HG02885 (cell line): ENCODE data around the gene ADGRG3.

Experiments
- ATAC-seq: cut with Tn5 transposase; IDR thresholded peaks from one replicate; pipeline ENCODE4 v1.9.1; 2021; ENCODE audit warnings: mild to moderate bottlenecking; ENCODE audit not compliant: unreplicated experiment, poor library complexity

The ADGRG3 gene

DNA sequence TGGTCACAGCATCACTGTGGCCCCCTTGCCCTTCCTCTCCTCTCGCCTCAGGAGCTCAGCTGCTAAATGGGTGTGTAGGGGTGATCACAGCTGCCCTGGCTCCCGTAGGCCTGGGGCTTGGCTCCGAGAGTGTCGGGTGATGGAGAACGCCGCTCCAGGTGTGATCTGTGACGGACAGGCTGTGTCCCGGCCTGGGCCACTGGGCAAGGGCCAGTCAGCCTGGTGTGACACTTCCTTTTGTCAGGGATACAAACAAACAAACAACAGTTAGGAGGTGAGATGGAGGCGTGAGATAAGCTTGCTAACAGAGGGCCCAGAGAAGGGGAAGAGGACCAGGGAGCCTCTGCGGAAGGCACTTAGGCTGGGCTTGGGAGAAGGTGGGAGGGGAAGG is 37.7 kb upstream of the ADGRG3 start:
- no peak for ATAC-seq

DNA sequence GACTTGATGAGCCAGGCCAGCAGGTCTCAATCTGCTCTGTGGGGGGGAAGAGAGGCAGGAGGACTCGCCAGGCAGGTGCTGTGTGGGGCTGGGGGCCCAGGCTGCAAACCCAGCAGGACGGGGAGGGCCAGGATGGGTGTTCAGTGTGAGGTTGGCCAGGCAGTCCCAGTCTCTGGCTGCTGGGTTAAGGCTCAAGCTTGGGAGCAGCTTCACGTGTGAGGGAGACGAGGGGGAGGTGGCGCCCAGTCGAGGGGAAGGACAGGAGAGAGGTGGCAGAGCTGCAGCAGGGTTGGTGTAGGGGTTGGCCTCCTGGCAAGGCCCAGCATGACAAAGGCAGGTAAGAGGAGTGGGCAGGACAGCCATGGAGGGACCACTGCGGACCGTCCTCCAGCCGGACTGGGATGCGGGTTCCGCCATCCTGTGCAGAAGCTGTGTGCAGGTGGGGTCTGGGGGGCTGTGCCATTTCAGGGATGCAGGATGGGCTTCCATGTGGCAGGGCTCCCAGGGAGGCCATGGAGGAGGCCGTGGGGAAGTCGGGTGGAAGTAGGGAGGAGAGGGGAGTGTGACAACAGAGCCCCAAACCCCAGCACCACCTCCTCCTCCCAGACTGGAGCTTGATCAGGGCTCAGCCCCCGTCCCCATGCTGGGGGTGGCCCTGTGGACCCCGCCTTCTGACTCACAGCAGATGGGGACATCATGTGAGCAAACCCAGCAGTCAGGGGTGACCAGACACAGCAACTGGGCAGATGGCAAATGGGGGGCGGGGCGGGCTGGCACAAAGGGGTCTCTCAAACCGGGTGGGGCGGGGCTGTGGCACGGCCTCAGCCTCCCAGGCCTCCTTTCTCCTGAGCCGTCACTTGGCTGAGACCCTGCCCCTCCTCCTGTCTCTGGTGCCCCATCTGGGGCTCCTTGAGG is 36.9 kb upstream of the ADGRG3 start:
- no peak for ATAC-seq

- ATAC-seq: no peak
These were observed 35.5 kb upstream of the ADGRG3 start for GRCh38 chr16:57632568-57632967.

GRCh38 chr16:57633383-57634064 is 34.6 kb upstream of the ADGRG3 start:
- no peak for ATAC-seq

DNA sequence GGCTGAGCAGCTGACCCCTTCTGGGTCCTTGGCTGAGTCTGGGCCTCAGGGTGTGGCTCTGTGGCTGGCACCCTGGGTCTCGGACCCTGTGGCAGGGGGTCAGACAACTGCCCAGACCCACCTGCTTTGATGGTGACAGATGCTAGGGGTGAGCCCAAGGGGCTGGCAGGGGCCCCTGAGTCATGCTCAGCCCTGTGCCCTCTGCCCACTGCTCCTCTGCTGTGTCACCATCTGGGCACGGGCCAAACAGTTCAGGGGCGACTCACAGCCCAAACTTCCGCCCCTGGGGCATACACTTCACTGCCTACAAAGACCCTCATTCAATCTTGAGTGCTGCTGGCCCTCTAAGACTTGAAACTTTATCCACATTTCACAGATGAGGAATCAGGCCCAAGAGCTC is 33.9 kb upstream of the ADGRG3 start:
- no peak for ATAC-seq

- ATAC-seq: no peak
These were observed 32.6 kb upstream of the ADGRG3 start for GRCh38 chr16:57635266-57636097.

DNA sequence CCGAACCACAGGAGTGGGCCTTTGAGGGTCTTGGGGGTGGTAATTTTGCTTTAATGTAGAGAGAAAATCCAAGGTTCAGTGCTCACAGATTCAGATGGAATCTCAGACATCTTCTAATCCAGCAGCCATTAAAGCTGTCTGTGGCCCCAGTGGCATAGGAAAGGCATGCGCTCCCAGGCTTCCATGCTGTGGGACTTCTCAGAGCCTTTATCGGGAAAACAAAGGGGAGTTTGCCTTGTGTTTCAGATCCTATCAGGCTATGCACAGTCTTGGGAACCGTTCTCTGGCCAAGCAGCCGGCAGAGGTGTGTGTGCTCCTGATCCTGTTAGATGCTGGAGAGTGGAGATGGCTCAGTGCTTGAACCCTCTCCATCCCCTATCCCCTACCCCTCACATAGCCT is 31.9 kb upstream of the ADGRG3 start:
- no peak for ATAC-seq

GRCh38 chr16:57637020-57637419 is 31.1 kb upstream of the ADGRG3 start:
- no peak for ATAC-seq

DNA sequence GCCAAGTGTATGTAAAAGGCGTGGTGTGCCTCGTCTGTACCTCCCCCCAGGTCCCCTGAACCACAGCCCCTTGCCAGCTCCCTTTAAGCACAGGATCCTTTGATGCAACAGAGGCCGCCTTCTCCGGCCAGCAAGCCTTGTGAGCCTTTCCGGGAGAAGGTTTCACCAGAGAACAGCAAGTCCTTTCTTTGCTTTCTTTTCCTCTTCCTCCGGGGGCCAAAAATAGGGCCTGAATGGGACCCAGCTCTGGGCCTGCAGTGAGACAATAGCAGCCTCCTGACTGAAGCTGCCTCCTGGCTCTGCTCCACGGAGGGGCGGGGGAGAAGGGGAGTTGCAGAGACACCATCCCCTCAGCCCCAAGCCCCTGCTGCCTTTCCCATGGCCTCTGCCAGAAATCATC is 30.7 kb upstream of the ADGRG3 start:
- no peak for ATAC-seq

DNA sequence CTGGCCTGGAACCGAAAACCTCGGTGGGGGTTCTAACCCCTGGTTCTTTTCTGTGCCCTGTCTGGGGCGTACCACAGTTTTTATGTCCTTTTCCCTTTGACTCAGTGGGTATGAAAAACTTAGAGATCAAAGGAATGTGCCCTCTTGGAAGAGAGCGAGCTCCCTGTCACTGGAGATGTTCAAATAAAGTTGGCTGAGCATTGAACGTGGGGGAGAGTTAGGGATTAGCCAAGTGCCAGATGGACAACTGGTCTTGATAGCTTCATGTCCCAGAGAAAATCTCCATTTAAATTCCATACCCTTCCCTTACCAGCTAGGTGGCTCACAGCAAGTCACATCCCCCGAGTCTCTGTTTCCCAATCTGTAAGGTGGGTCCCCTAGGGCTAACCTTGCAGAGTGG is 30.1 kb upstream of the ADGRG3 start:
- no peak for ATAC-seq

DNA sequence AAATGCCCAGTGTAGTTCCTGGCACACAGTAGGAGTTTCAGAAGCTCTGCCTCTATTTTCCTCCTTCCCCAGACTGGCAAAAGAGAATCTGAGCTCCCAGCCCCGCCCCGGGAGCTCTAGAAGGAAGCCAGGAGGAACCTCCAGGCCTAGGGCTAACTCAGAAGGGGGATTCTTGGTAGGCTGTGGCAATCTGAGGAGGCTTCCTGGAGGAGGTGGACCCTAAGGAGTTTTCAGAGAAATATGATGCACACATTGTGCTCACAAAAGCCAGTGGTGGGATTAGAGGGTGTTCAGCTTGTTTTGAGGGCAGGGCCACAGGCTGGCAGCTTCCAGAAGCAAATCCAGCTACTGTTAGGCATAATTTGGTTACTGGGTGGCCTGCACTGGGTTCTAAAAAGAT is 29.7 kb upstream of the ADGRG3 start:
- no peak for ATAC-seq

- ATAC-seq: no peak
These were observed 28.8 kb upstream of the ADGRG3 start for GRCh38 chr16:57639172-57639887.

- ATAC-seq: no peak
These were observed 27.9 kb upstream of the ADGRG3 start for GRCh38 chr16:57640185-57640584.

DNA sequence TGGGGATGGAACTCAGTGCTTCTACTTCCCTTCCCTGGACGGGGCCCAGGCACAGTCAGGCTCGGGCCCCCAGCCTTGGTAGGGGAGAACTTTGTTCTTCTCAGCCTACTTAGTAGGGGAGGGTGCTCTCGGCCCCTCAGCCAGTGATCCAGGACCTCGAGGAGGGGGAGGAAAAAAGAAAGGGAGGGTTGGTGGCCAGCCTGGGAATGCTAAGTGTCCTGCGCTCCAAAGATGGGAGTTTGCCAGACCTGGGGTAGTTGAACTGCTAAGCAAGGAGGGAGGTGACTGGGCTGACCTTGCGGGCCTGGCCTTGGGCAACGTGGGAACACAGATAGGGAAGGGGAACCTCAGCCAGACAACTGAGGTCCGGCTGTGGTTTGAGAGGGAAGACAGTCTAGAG is 27.5 kb upstream of the ADGRG3 start:
- ATAC-seq: no peak

GRCh38 chr16:57642160-57643135 is 25.7 kb upstream of the ADGRG3 start:
- no peak for ATAC-seq

DNA sequence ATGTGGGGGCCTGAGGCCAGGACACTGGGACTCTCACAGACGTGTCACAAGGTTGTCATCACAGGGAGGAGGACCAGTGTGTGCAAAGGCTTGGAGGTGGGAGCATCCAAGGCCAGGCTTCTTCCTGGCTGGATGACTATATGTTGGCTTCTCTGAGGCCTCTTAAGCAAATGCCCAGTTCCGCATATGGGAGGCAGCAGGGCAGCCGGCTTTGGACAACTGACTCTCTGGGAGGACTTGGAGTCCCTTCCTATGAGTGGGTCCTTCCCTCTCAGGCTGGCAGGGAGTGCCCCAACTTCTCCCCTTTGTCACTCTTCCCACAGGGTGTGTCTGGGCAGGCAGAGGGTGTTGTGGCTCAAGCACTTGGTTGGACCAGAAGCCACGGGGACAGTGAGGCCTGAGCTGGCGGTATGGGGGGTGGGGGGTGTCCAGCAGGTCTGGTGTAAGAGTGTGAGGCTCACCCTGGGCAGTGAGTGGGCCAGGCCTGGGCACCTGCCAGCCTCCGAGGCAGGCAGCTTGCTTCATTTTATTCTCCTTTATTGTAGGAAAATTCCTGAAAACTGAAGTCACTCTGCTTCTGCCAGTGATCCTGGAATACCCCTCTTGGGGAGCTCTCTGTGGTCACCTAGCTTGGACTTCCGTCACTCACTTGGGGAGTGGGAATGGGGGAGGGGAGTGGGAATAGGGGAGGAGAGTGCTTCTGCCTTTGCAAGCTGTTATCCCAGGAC is 24.8 kb upstream of the ADGRG3 start:
- ATAC-seq: no peak

- no peak for ATAC-seq
These were observed 24.2 kb upstream of the ADGRG3 start for GRCh38 chr16:57643910-57644309.

GRCh38 chr16:57644383-57645014 is 23.6 kb upstream of the ADGRG3 start:
- ATAC-seq: no peak
